NCI-H2171 treated with DMSO at 0.1 percent for 48 hours (cell line): ENCODE results near the gene RCN2.
"Not testable (repeated sequence)": the region's sequence is repeated elsewhere in the genome, so short reads cannot be mapped to it uniquely, and the experiment has no call there.

ENCODE experiments used
- DNase-seq: peaks from one replicate; lab custom pipeline; 2025; lab: John Stamatoyannopoulos, UW

Gene RCN2

GRCh38 chr15:76931397-76932134 is at the start of gene RCN2:
Gene RCN2, plus strand, starts transcription at chr15:76931749. Its CDS starts 93 bp downstream, at chr15:76931842.
- DNase-seq: peak; percentile 92

- DNase-seq: no peak
These were observed 46.3 kb upstream of the RCN2 start for GRCh38 chr15:76885212-76885611.

- not testable (repeated sequence) for DNase-seq
These were observed 44.0 kb upstream of the RCN2 start for GRCh38 chr15:76887280-76888141.

GRCh38 chr15:76892836-76893235 is 38.7 kb upstream of the RCN2 start:
- not testable (repeated sequence) for DNase-seq

- no peak for DNase-seq
These were observed 37.4 kb upstream of the RCN2 start for GRCh38 chr15:76894174-76894573.

GRCh38 chr15:76898102-76898501 is 33.4 kb upstream of the RCN2 start:
- DNase-seq: no peak

GRCh38 chr15:76899176-76899930 is 32.2 kb upstream of the RCN2 start:
- DNase-seq: not testable (repeated sequence)

- not testable (repeated sequence) for DNase-seq
These were observed 31.6 kb upstream of the RCN2 start for GRCh38 chr15:76899931-76900310.

GRCh38 chr15:76901965-76902364 is 29.6 kb upstream of the RCN2 start:
- DNase-seq: no peak

- peak; percentile 23 for DNase-seq
These were observed 28.3 kb upstream of the RCN2 start for GRCh38 chr15:76903251-76903681.

GRCh38 chr15:76904461-76905012 is 27.0 kb upstream of the RCN2 start:
- peak; percentile 80 for DNase-seq

GRCh38 chr15:76905013-76905839 is 26.3 kb upstream of the RCN2 start, which contains the start of gene SCAPER:
Gene SCAPER, minus strand, starts transcription at chr15:76905340. Its CDS starts 21,523 bp downstream, at chr15:76883817.
- DNase-seq: peak; percentile 89

GRCh38 chr15:76905855-76906254 is 25.7 kb upstream of the RCN2 start:
- no peak for DNase-seq

GRCh38 chr15:76912430-76912829 is 19.1 kb upstream of the RCN2 start:
- no peak for DNase-seq

- no peak for DNase-seq
These were observed 17.8 kb upstream of the RCN2 start for GRCh38 chr15:76913737-76914136.

- no peak for DNase-seq
These were observed 15.2 kb upstream of the RCN2 start for GRCh38 chr15:76916369-76916768.

GRCh38 chr15:76928201-76928600 is 3.3 kb upstream of the RCN2 start:
- DNase-seq: no peak

GRCh38 chr15:76929011-76929760 is 2.4 kb upstream of the RCN2 start:
- no peak for DNase-seq

- peak; percentile 39 for DNase-seq
These were observed 635 bp upstream of the RCN2 start for GRCh38 chr15:76930831-76931396.
